Adipose tissue (tissue), 3 donors: ENCODE data around the gene NEMP2. TPM values are rescaled to one million over a fixed set of nuclear protein-coding genes. Genes with fewer than 3 reads are reported as not detected.
"Not testable (repeated sequence)": the region's sequence is repeated elsewhere in the genome, so short reads cannot be mapped to it uniquely, and the experiment has no call there.

ENCODE experiments used
- H3K27ac ChIP-seq: one replicate; pipeline ENCODE4 v1.5.1; 2013; ENCODE audit warnings: low read depth, low read length
- WGBS, 3 donors: extraction: QIAGEN DNeasy Blood & Tissue Kit; methylation state at CpG; one replicate each; pipeline ENCODE4 v1.1.7; 2013; 5-methylcytosine and 5-hydroxymethylcytosine counted together
- polyA plus RNA-seq, 3 donors: library from polyadenylated mRNA; stranded (reverse); fragments of 200-250 nt; gene quantifications; one replicate each; pipeline ENCODE4 v1.2.3, GENCODE V29; 2013
- donor health status: healthy with polysubstance abuse.
- donor health status: Bipolar disorder and iron deficiency.
- donor health status: healthy.

NEMP2 gene
- polyA plus RNA-seq, 3 donors, result 0.43 to 1.7 (median 0.90) TPM

- no peak overlapping the region for H3K27ac ChIP-seq
- WGBS, 3 donors, result 52 to 70% (median 63%) methylated on average over 2 of the region's 2 CpGs
These were observed 64.8 kb downstream of the NEMP2 start for GRCh38 chr2:190469771-190470170.

- 26 to 29% (median 28%) methylated on average over 4 of the region's 4 CpGs for WGBS, 3 donors
- H3K27ac ChIP-seq, result no peak overlapping the region
These were observed 65.5 kb downstream of the NEMP2 start for GRCh38 chr2:190468814-190469569.

DNA sequence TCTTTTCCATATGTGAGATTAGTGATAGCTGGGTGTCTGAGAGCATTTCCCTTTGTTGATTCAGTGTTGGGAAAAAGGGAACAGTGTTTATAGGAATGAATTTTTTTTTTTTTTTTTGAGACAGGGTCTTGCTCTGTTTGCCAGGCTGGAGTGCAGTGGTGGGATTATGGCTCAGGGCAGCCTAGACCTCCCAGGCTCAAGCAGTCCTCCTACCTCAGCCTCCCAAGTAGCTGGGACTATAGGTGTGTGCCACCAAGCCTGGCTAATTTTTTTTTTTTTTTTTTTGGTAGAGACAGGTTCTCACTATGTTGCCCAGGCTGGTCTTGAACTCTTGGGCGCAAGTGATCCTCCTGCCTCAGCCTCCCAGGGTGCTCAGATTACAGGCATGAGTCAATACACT lies 66.2 kb downstream of the NEMP2 start:
- WGBS, 3 donors, result 92 to 100% (median 94%) methylated on average over 1 of the region's 1 CpG
- not testable (repeated sequence) for H3K27ac ChIP-seq

GRCh38 chr2:190467575-190468083 lies 66.9 kb downstream of the NEMP2 start:
- WGBS, 3 donors, result 27 to 70% (median 38%) methylated on average over 5 of the region's 5 CpGs
- no peak overlapping the region for H3K27ac ChIP-seq

GRCh38 chr2:190466819-190467446 lies 67.6 kb downstream of the NEMP2 start:
- no peak overlapping the region for H3K27ac ChIP-seq

DNA sequence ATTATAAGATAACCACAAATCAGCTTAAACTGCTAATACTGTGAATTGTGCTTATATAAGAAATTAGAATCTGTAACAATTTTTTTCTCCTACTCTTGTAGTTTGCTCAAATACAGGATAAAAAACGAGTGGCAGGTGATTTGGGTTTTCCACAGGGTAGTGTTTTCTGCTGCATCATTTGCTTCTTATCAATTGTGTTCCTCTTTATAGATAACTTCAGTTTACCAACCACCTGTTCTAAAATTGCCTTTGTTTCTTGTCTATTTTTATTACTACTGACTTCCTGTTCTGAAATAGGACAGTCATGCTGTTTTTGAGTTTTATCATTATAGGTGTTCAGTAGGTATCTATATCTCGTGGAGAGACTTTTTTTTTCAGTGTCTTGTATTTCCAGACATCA lies 69.5 kb downstream of the NEMP2 start:
- WGBS, 3 donors, result 60 to 77% (median 67%) methylated on average over 2 of the region's 2 CpGs

More at GRCh38 chr2:190466819-190467446, 67.6 kb downstream of the NEMP2 start:
- 68 to 77% (median 72%) methylated on average over 5 of the region's 5 CpGs for WGBS, 3 donors

DNA sequence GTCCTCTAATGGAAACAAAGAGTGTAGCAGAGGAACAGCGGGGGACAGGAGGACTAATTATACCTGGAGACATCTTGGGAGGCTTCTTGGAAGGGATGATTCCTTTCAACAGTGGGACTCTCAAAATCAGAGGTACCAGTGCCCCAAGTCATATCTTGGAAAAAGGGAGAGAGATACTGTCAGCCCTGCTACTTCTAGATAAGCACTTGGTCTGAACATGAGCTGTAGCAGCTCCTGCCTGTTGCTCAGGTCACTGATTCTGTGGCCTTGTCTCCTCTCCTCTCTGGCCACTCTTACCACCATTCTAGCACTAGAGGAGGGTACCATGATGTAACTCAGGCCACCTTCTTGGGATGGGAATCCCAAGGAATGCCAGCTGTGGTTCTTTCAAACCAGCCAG lies 71.9 kb downstream of the NEMP2 start:
- WGBS, 3 donors, result 100% methylated on average over 1 of the region's 1 CpG
- H3K27ac ChIP-seq, result no peak overlapping the region

More for the DNA sequence above, 69.5 kb downstream of the NEMP2 start:
- H3K27ac ChIP-seq, result no peak overlapping the region

DNA sequence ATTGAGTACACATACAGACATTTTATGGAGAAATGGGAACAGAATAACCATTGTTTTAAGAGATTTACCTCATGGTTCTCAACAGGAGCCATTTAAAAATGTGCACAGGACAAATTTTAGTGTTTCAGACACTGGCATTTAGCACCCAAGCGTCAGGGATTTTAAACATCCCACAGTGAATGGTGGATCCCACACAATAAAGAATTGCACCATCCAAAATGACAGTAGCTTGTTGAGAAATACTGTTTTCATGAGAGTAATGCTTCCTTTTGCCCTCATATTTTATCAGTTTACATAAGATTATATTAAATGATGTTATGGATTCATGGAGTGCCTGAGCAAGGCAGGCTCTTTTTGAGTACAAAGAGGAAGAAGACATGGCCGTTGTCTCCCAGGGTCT lies 72.3 kb downstream of the NEMP2 start:
- 84 to 95% (median 90%) methylated on average over 2 of the region's 2 CpGs for whole genome bisulfite sequencing, 3 donors
- H3K27ac ChIP-seq, result no peak overlapping the region

- WGBS, 3 donors, result 73 to 95% (median 94%) methylated on average over 5 of the region's 5 CpGs
- H3K27ac ChIP-seq, result no peak overlapping the region
These were observed 74.0 kb downstream of the NEMP2 start for GRCh38 chr2:190460487-190460886.

DNA sequence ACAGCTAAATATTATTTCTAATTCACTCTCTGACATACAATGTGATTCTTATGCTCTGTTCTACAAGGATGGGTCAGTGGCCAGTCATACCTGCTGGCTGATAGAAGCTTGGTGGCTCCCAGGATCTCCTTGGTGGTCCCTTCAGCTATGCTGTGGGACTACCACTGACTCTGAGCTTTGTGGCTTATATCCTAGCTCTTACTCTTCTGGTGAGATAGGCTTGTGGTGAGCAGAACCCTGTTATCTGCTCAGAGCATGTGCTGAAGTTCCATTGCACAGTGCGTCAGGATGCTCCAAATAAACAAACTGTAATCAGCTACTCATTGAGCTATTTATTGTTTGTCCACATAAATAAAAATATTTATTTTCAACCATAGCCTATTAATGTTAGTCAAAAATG lies 74.6 kb downstream of the NEMP2 start:
- WGBS, 3 donors, result 87 to 96% (median 95%) methylated on average over 1 of the region's 1 CpG
- no peak overlapping the region for H3K27ac ChIP-seq

GRCh38 chr2:190458352-190459107 lies 76.0 kb downstream of the NEMP2 start:
- no peak overlapping the region for H3K27ac ChIP-seq
- 86 to 95% (median 90%) methylated on average over 8 of the region's 8 CpGs for WGBS, 3 donors

DNA sequence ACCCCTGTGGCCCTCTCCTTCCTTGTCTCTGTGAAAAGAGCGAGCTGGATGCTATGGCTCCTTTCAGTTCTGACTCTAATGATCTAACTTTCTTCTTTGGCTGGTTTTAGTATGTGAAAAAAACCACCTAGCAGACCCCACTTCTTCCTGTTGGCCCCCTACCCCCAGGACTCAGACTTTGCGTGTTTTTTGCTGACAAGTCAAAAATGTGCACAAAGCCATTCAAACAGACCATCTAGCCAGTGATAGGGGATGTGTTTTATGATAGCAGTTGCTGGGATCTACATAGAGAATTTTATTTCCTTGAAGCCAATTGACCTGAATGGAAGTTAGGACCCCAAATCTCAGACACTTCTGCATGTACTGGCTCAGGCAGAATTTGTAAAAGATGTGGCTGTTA lies 77.3 kb downstream of the NEMP2 start:
- H3K27ac ChIP-seq, result no peak overlapping the region
- WGBS, 3 donors, result 95 to 96% (median 95%) methylated on average over 2 of the region's 2 CpGs

GRCh38 chr2:190456833-190457232 lies 77.7 kb downstream of the NEMP2 start:
- no peak overlapping the region for H3K27ac ChIP-seq
- 80 to 92% (median 82%) methylated on average over 7 of the region's 7 CpGs for WGBS, 3 donors

DNA sequence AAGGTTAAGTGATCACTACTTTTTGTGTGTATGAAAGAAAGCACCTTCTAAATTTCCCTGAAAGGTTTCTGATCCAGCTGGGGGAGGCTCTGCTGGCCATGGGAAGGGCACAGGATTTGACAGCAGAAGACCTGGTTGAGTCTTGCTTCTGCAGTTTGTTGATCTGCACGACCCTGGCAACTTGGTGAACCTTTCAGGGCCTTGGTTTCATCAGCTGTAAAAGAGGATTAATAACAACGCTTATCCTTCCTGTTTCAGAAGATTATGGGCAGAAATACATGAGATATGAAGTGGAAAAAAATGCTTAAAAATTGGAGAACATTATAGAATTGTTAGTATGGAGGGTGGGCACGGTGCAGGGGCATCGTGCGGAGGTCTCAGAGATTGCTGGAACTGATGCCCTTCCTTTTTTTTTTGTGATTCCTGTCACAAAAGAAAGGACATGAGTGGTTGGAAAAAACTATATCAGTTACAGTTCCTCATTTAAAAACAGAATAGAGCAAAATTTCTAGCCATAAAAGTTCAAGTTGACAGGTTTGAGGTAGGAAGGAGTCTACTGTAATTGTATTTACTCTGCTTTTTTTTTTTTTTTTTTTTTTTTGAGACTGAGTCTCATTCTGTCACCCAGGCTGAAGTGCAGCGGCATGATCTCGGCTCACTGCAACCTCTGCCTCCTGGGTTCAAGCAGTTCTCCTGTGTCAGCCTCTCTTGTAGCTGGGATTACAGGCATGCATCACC lies 79.0 kb downstream of the NEMP2 start:
- no peak overlapping the region for H3K27ac ChIP-seq
- 80 to 93% (median 87%) methylated on average over 7 of the region's 7 CpGs for WGBS, 3 donors

DNA sequence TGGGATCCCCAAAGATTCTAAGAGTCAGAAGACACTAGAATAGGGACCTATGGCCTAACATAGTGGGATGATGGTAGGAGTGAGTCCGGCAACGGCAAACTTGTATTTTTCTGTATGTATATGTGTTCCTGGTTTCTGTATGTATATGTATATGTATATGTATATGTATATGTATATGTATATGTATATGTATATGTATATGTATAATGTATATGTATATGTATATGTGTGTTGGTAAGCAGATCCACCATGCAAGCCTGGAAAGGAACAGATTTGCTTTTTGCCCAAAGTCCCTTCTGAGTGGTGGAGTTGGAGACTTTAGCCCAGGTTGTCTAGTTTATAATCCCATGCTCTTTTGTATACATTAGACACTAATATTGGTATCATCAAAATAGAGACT lies 79.7 kb downstream of the NEMP2 start:
- no peak overlapping the region for H3K27ac ChIP-seq
- WGBS, 3 donors, result 97 to 98% (median 98%) methylated on average over 2 of the region's 2 CpGs
